Measurements from ENCODE around the gene ATP6V0E2. TPM values are rescaled to one million over a fixed set of nuclear protein-coding genes. Genes with fewer than 3 reads are reported as not detected.

Gene ATP6V0E2
- total RNA-seq, 2 donors from 2014 or later, result 6.3 to 58.2 TPM

GRCh38 chr7:149865437-149865836 is 8.3 kb upstream of the ATP6V0E2 start:
- H3K27me3 ChIP-seq (replicated peaks; ENCODE audit: insufficient read depth), result no peaks in the 10 kb centered on the region
- H3K27ac ChIP-seq, result no peak overlapping the region
- no peaks in the 10 kb centered on the region for H3K4me1 ChIP-seq (ENCODE audit: control insufficient read depth in 1 of 2, low read depth in 2 of 2)
- no peak overlapping the region for H3K4me3 ChIP-seq
- no peak for DNase-seq (ENCODE audit: low spot score)
- H3K36me3 ChIP-seq, result peaks cover 21% of the 10 kb centered on the region
- no peak for TF ChIP-seq CTCF (IDR thresholded peaks at IDR 0.05)
- H3K9me3 ChIP-seq, result no peaks in the 10 kb centered on the region
- no peak for ATAC-seq (ENCODE audit: insufficient number of reproducible peaks, low FRiP score, low read depth)

- Histone ChIP-seq H3K27ac (no peak overlapping the region), H3K9me3 (no peaks in the 10 kb centered on the region), H3K27me3 (replicated peaks; ENCODE audit: insufficient read depth) (no peaks in the 10 kb centered on the region), H3K4me1 (ENCODE audit: control insufficient read depth in 1 of 2, low read depth in 2 of 2) (no peaks in the 10 kb centered on the region), H3K36me3 (peaks cover 14% of the 10 kb centered on the region), H3K4me3 (no peak overlapping the region)
- no peak for TF ChIP-seq CTCF (IDR thresholded peaks at IDR 0.05)
- no peak for DNase-seq (ENCODE audit: low spot score)
- no peak for ATAC-seq (ENCODE audit: insufficient number of reproducible peaks, low FRiP score, low read depth)
Measured at GRCh38 chr7:149866139-149866778, 7.5 kb upstream of the ATP6V0E2 start.

- H3K36me3 ChIP-seq, result peaks cover 13% of the 10 kb centered on the region
- H3K9me3 ChIP-seq, result no peaks in the 10 kb centered on the region
- no peak overlapping the region for H3K4me3 ChIP-seq
- no peak overlapping the region for H3K27ac ChIP-seq
- ATAC-seq (ENCODE audit: insufficient number of reproducible peaks, low FRiP score, low read depth) (no peak), DNase-seq (ENCODE audit: low spot score) (no peak)
- TF ChIP-seq CTCF (IDR thresholded peaks at IDR 0.05), result no peak
- no peaks in the 10 kb centered on the region for H3K27me3 ChIP-seq (replicated peaks; ENCODE audit: insufficient read depth)
- no peaks in the 10 kb centered on the region for H3K4me1 ChIP-seq (ENCODE audit: control insufficient read depth in 1 of 2, low read depth in 2 of 2)
Measured at GRCh38 chr7:149866779-149867447, 6.9 kb upstream of the ATP6V0E2 start.

GRCh38 chr7:149867762-149868622 is 5.8 kb upstream of the ATP6V0E2 start:
- peaks cover 3% of the 10 kb centered on the region for H3K36me3 ChIP-seq
- no peaks in the 10 kb centered on the region for H3K27me3 ChIP-seq (replicated peaks; ENCODE audit: insufficient read depth)
- H3K27ac ChIP-seq, result no peak overlapping the region
- ATAC-seq (ENCODE audit: insufficient number of reproducible peaks, low FRiP score, low read depth) (no peak), DNase-seq (ENCODE audit: low spot score) (no peak)
- H3K9me3 ChIP-seq, result no peaks in the 10 kb centered on the region
- peaks cover 0 to 9% of the 10 kb centered on the region in 2 donors for H3K4me1 ChIP-seq (ENCODE audit: control insufficient read depth in 1 of 2, low read depth in 2 of 2)
- H3K4me3 ChIP-seq, result no peak overlapping the region
- TF ChIP-seq CTCF (IDR thresholded peaks at IDR 0.05), result no peak
